DOHH2 (cell line): ENCODE results near the gene MARVELD1.

Experiments
- H3F3A ChIP-seq: fragments of 200-600 bp; sonication (generic), shearing (Covaris generic); 2 replicates; pipeline ENCODE4 v1.6.0; 2016; ENCODE audit warnings: antibody characterized with exemption, mild to moderate bottlenecking; ENCODE audit not compliant: control insufficient read depth, insufficient read depth
- H3K27ac ChIP-seq: fragments of 200-600 bp; sonication (generic); 2 replicates; pipeline ENCODE4 v1.5.1; 2014; ENCODE audit warnings: low read depth, mild to moderate bottlenecking, low read length, moderate library complexity
- H3K27me3 ChIP-seq: fragments of 200-600 bp; sonication (generic); 2 replicates; pipeline ENCODE4 v1.6.1; 2014; ENCODE audit warnings: mild to moderate bottlenecking, low read length, mixed read lengths; ENCODE audit not compliant: control insufficient read depth
- H3K36me3 ChIP-seq: fragments of 200-600 bp; sonication (generic); 2 replicates; pipeline ENCODE4 v1.6.1; 2014; ENCODE audit warnings: mild to moderate bottlenecking, low read length, moderate library complexity, mixed read lengths; ENCODE audit not compliant: control insufficient read depth
- H3K4me1 ChIP-seq: fragments of 200-600 bp; sonication (generic); 2 replicates; pipeline ENCODE4 v1.6.1; 2014; ENCODE audit warnings: mild to moderate bottlenecking, low read length, mixed read lengths; ENCODE audit not compliant: control insufficient read depth
- H3K4me2 ChIP-seq: fragments of 200-600 bp; sonication (generic); 2 replicates; pipeline ENCODE4 v1.6.0; 2014; ENCODE audit warnings: mild to moderate bottlenecking, low read length, moderate library complexity
- H3K4me3 ChIP-seq: fragments of 200-600 bp; sonication (generic); 2 replicates; pipeline ENCODE4 v1.5.1; 2014; ENCODE audit warnings: mild to moderate bottlenecking, low read length, mixed read lengths
- H3K79me2 ChIP-seq: fragments of 200-600 bp; sonication (generic); 2 replicates; pipeline ENCODE4 v1.6.1; 2014; ENCODE audit warnings: mild to moderate bottlenecking, low read length, mixed read lengths; ENCODE audit not compliant: control insufficient read depth
- H3K9me2 ChIP-seq: fragments of 200-600 bp; sonication (generic); replicated peaks from 2 replicates; pipeline ENCODE4 v1.6.1; 2014; ENCODE audit warnings: mild to moderate bottlenecking, low read length, mixed read lengths; ENCODE audit not compliant: control insufficient read depth
- H3K9me3 ChIP-seq: fragments of 200-600 bp; sonication (generic); 2 replicates; pipeline ENCODE4 v1.6.1; 2014; ENCODE audit warnings: antibody characterized with exemption, low read length, mixed read lengths; ENCODE audit not compliant: control insufficient read depth, insufficient read depth
- H4K20me1 ChIP-seq: fragments of 200-600 bp; sonication (generic); 2 replicates; pipeline ENCODE4 v1.6.0; 2014; ENCODE audit warnings: low read depth, mild to moderate bottlenecking, antibody characterized with exemption, low read length, moderate library complexity; ENCODE audit not compliant: control insufficient read depth, insufficient read depth
- CTCF ChIP-seq: fragments of 200-600 bp; sonication (generic); IDR thresholded peaks from one replicate; pipeline ENCODE4 v1.5.1; 2014; ENCODE audit warnings: antibody characterized with exemption, mild to moderate bottlenecking, low read depth, low read length; ENCODE audit not compliant: poor library complexity, severe bottlenecking
- EZH2phosphoT487 ChIP-seq: fragments of 200-600 bp; sonication (generic); IDR thresholded peaks from 2 replicates; pipeline ENCODE4 v1.6.1; 2017; ENCODE audit warnings: borderline replicate concordance, mild to moderate bottlenecking, antibody characterized with exemption, low read length, moderate library complexity, mixed read lengths

MARVELD1 gene

GRCh38 chr10:97667463-97667862 lies 46.1 kb upstream of the MARVELD1 start:
- no peaks in the 10 kb centered on the region for H4K20me1 ChIP-seq
- no peaks in the 10 kb centered on the region for H3K9me2 ChIP-seq
- H3F3A ChIP-seq: no peaks in the 10 kb centered on the region
- H3K9me3 ChIP-seq: no peaks in the 10 kb centered on the region
- H3K4me2 ChIP-seq: no peak overlapping the region
- H3K4me3 ChIP-seq: no peak overlapping the region
- H3K27me3 ChIP-seq: no peaks in the 10 kb centered on the region
- no peaks in the 10 kb centered on the region for H3K79me2 ChIP-seq
- H3K27ac ChIP-seq: no peak overlapping the region
- H3K36me3 ChIP-seq: peaks cover 27% of the 10 kb centered on the region
- no peak for TF ChIP-seq EZH2phosphoT487
- TF ChIP-seq CTCF: no peak
- no peaks in the 10 kb centered on the region for H3K4me1 ChIP-seq

- H3K36me3 ChIP-seq: peaks cover 26% of the 10 kb centered on the region
- no peaks in the 10 kb centered on the region for H3K9me3 ChIP-seq
Observed at GRCh38 chr10:97669571-97669970, 44.0 kb upstream of the MARVELD1 start.

GRCh38 chr10:97673736-97674525 lies 39.6 kb upstream of the MARVELD1 start:
- no peak overlapping the region for H3K4me3 ChIP-seq
- H3K9me2 ChIP-seq: no peaks in the 10 kb centered on the region
- H3K27me3 ChIP-seq: no peaks in the 10 kb centered on the region
- H3K27ac ChIP-seq: no peak overlapping the region
- H4K20me1 ChIP-seq: no peaks in the 10 kb centered on the region
- H3K4me1 ChIP-seq: peaks cover 8% of the 10 kb centered on the region
- no peaks in the 10 kb centered on the region; the same call in 1 of the 2 replicates for H3F3A ChIP-seq
- H3K36me3 ChIP-seq: peaks cover 23% of the 10 kb centered on the region
- H3K79me2 ChIP-seq: no peaks in the 10 kb centered on the region
- no peak overlapping the region for H3K4me2 ChIP-seq
- H3K9me3 ChIP-seq: no peaks in the 10 kb centered on the region
- TF ChIP-seq CTCF (no peak), EZH2phosphoT487 (no peak)

More at GRCh38 chr10:97669571-97669970, 44.0 kb upstream of the MARVELD1 start:
- no peak overlapping the region for H3K27ac ChIP-seq
- H3K79me2 ChIP-seq: no peaks in the 10 kb centered on the region
- H3K9me2 ChIP-seq: no peaks in the 10 kb centered on the region
- H3F3A ChIP-seq: no peaks in the 10 kb centered on the region
- no peaks in the 10 kb centered on the region for H3K4me1 ChIP-seq
- no peaks in the 10 kb centered on the region for H4K20me1 ChIP-seq
- H3K4me3 ChIP-seq: no peak overlapping the region
- no peaks in the 10 kb centered on the region for H3K27me3 ChIP-seq
- H3K4me2 ChIP-seq: no peak overlapping the region
- TF ChIP-seq CTCF (no peak), EZH2phosphoT487 (no peak)
